NCI-H82 treated with DMSO at 0.1 percent for 48 hours (cell line): Measurements from ENCODE around the gene CAPSL.
"Not testable (repeated sequence)": the region's sequence is repeated elsewhere in the genome, so short reads cannot be mapped to it uniquely, and the experiment has no call there.

Experiments
- DNase-seq: peaks from one replicate; lab custom pipeline; 2025; ENCODE audit not compliant: unreplicated experiment; lab: John Stamatoyannopoulos, UW

CAPSL gene

DNA sequence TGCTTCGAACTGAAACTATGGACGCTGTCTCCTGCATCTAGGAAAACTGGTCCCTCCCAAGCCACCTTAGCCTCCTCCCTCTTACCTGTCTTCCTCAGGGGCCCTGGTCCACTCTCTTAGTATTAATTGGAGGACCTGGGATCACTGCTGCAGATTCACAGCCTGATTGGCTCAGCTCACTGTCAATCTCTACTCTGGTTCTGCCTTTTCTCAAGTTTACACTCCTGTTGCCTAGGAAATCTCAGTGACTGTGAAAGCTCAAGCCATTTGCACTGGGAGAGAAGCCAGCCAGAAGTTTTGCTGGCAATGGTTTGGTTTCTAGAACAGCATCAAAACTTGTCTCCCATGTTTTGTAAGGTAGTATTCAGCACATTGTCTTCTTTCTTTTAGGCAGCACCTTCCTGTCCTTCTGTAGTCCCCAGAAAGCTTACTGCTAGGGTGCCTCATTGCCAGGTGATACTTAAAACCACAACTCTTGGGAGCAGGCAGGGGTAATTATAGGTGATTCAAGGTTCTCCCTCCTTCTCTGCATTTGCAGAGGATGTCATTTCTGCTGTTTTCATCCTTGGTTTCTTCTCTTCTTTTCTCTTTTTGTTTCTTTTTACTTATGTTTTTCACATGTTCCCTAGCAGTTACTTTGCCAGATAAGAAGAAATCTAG, at the start of gene CAPSL:
TSS of gene CAPSL (minus strand) at position 55 of the 660 bp plus-strand sequence. CDS start 17,502 bp downstream, outside the sequence.
- DNase-seq: no peak

DNA sequence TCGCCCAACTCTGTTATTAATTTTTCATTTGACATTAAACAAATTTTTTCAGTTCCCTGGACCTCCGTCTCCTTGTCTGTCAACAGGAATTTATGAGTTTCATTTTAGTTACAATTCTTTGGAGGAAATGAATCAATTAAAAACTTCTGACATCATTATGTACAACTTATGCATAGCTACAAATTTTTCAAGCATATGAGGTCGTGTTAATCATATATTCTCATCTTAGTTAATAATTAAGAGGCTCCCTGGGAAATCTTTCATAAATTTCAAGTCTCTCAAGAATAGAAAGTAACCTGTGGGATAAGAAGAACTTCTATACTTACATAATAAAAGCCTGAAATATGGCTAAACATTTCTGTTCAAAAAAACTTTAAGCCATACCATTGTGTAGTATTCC, 49.4 kb upstream of the CAPSL start:
- no peak for DNase-seq

DNA sequence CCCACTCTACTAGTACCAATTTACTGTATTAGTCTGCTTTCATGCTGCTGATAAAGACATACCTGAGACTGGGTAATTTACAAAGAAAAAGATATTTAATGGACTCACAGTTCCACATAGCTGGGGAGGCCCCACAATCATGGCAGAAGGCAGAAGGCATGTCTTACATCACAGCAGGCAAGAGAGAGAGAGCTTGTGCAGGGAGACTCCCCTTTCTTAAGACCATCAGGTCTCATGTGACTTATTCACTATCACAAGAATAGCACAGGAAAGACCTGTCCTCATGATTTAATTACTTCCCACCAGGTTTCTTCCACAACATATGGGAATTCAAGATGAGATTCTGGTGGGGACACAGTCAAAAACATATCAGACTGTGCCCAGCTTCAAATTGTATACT, 41.3 kb upstream of the CAPSL start:
- no peak for DNase-seq

DNA sequence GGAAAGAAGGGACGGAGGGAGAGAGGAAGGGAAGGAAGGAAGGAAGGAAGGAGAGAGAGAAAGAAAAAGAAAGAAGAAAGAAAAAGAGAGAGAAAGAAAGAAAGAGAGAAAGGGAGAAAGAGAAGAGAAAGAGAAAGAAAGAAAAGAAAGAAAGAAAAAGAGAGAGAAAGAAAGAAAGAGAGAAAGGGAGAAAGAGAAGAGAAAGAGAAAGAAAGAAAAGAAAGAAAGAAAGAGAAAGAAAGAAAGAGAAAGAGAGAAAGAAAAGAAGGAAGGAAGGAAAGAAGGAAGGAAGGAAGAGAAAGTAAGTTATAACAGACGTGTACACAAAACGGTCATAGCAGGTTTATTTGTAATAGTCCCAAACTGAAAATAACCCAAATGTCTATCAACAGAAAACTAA, 38.4 kb upstream of the CAPSL start:
- DNase-seq: not testable (repeated sequence)

DNA sequence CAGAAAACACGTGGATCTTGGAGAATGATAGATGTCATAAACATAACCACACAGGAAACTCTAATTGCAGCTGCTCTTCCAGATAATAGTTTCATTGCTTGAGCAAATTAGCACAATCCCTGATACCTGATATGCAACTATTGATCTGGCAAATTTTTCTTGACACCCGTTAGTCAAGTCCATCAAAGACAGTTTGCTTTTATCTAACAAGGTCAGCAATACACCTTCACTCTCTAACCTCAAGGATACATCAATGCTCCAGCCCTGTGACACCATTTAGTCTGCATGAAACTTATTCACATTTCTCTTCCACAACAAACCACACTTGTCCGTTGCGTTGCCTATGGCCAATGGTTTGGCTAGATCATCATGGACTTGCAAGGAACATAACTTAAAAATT, 36.1 kb upstream of the CAPSL start:
- no peak for DNase-seq

DNA sequence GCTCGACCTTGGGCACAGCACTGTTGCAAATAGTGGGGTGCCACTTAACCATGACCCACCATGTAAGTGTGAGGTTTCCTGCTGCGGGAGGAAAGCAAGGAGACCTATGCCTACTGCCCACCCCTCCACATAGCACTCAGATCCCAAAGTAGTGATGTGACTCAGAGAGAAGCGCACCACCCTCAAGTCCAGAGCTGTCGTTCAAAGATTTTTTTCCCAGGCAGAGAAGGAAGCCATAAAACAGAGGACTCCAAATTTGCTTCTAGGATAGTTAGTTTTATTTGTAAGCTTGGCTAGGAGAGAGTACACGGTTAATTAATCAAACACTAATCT, 33.4 kb upstream of the CAPSL start:
- DNase-seq: no peak

DNA sequence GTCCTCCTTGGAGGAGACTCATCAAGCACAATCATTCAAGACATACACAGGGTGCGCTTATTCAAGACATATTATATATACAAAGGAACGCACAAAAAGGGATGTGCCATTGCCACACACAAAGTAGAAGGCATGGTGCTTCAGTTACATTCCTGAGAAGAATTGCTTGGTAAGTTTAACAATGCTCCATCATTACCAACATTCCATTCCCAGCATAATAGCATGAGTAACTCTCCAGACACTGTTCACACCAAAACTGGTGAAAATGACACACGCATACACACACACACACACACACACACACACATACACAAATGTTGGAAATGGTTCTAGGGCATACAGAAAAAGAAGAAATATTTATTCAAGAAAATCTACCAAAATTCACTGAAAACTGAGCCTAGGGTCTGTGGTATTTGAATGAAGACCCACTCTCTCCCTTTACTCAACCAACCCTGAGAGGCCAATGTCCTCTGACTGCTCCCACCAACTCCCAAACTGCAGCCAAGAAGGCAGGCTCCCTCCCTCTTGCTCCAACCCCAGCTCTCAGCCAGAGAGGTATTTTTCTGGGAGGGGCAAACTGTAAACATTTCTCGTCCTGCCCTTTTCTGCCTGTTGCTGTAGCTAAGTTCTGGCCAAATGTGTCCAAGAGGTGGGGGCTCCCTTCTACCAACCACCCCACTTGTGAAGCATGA, 32.9 kb upstream of the CAPSL start:
- no peak for DNase-seq

DNA sequence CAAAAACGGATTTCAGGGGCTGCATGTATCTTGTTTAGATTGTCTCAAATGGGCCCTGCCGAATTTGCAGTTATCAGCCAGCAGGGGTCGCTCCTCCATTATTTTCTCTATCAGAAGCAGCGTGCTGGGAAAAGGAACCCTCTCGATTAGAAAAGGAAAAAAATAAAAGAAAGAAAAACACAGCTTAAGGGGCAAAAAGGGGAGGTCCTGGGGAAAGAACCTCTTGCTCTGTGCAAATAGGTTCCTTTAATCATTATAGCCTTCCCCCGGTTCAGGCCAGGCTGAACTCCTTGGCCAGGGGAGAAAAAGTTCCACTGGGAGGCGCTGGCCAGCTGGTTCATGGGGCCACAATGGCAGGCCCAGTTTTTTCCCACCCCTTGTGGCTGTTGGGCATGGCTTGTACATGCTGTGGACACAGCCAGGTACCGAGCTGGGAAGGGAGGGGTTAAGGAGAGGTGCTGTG, 25.0 kb upstream of the CAPSL start:
- DNase-seq: peak; percentile 24

DNA sequence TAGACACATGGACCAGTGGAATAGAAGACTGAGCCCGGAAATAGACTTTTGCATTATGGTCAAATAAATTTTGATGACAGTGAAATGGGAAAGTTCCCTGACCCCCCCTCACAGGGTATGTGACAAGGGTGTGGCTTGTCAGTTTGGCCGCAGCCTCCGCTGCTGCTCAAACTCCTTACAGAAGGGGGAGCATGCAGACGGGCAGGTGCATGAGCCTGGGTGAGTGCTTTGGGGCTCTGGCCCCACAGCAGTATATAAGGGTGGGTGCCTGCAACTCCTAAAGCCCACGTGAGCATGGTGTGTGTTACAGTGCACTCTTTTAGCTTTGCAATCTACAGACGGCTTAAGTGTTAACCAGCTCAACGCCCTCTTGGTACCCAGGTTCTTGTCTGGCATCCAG, 21.9 kb upstream of the CAPSL start:
- no peak for DNase-seq

DNA sequence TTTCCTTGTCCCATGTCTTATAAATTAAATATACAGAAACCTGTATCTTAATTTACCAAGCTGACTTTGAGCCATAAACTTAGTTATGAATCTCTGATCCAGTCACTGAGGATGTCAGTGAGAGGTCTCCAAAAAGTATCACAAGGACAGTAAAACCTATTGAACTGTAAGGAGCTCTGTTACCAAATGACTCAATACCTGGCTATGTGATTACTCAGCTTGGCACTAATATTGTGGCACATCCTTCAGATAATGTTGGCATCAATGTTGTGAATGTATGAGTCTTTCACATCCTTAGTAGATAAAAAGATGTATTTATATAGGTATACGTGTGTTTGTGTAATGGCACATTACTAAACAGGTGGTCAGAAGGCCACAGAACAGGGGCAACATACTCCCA, 18.0 kb upstream of the CAPSL start:
- no peak for DNase-seq

DNA sequence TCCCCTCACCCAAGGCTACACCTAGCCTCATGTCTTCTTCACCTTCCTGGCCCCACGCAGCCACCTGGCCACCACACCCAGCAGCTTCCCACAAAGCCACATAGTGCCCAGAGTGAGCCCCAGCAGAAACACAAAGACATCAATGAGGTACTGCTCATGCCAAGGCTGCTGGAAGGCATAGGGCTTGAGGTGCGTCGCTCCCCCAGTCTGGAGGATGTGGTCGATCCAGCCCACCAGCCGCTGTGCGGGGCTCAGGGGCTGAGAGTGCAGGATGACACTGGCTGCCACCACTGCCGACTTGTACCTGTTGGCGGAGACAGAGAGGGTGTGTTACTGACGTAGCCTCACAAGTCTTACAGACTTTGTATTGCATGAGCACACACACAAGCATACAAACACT, 15.8 kb upstream of the CAPSL start:
- DNase-seq: no peak

DNA sequence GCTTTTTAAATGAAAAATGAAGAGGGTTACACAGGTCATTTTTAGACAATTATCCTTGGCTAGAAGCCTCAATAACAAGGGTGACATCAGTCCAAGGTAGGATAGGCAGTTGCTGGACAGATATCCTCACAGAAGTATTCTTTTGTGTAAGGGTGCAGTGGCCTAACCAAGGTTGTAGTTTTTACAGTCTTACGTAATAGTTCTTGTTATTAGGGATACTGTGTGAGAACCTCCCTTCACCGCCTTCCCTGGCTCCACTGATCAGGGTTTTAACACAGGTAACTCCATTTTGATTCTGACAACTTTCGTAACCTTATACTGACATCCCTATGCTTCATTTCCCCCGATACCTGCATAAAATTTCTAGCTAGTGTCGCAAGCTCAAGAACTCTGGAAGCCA, 8.7 kb upstream of the CAPSL start:
- DNase-seq: no peak

DNA sequence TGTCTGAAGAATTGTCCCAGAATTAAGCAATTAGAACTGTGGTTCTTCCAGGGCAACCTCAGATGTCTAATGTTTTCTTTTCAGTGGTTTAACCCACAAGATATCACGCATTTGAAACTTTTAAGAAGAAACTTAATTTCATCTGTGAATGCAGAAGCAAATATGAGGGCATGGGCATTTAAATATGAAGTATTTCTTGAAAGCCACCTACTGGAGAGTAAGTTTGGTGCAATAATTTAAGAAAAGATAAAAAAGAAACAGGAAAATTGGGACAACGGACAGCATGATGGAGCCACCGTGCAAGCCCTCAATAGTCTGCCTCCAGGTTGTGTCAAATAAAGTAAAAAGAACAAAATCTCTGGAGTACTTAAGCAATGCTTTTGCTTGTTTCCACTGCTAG, 1.2 kb upstream of the CAPSL start:
- no peak for DNase-seq

DNA sequence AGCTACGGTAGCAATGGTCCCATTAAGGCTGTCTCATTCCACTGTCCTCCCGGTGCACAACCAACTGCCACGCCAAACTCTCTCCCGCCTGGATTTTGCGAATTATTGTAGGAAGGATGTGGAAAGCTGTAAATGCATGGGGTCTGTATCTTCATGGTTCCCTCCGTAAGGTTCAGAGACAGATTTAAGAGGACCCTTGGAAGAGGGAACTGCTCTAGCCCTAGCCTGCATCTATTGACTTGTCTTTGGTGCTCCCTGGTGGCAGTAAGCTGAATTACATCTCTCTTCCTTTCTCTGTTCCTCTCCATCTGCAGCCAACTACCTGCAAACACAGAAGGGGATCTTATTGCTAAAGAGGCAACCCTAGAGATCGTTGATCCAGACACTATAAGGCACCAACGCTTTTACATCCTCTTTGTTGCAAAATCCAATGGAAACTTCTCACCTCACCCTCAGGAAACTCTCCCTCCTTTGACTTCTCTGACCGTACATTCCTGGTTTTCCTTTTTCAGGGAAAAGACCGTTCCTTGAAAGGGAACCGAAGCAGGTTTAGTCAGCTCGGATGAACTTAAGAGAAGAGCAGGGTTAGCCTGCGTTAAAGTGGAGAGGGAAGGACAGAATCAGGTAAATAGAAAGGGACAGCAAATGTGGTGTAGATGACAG, 11.9 kb downstream of the CAPSL start:
- peak; percentile 23 for DNase-seq

DNA sequence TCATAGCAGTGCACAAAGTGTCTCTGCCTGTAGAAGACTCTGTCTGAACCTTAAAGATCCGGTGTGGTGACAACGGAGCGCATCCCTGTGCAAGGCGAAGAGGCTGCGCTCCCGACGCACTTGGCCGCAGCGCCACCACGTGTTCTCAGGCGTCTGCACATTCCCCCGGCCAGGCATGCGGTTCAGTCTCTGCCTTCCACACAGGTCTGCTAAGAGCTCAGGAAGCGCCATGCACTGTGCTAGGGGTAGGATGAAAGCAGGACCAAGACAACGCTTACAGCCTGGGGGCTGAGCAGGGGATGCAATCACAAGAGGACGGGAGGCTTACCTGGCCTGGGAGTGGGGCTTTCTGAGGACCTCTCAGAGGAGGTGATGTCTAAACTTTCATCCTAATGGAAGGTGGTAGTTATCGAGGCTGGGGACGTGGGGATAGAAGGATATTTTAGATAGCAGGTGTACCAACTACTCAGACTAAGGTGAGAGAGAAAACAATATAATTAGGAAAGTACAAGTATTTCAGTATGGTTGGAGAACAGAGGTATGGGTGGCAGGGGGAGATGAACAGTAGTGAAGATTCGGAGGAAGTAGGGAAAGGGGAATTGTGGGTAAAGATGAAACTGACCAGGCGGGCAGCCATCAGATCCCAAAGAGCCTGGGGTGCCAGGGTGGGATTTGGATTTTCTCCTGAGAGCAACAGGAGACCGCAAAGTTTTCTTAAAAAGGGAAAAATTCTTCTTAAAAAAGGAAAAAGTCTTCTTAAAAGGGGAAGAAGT, 13.3 kb downstream of the CAPSL start:
- DNase-seq: peak; percentile 1

DNA sequence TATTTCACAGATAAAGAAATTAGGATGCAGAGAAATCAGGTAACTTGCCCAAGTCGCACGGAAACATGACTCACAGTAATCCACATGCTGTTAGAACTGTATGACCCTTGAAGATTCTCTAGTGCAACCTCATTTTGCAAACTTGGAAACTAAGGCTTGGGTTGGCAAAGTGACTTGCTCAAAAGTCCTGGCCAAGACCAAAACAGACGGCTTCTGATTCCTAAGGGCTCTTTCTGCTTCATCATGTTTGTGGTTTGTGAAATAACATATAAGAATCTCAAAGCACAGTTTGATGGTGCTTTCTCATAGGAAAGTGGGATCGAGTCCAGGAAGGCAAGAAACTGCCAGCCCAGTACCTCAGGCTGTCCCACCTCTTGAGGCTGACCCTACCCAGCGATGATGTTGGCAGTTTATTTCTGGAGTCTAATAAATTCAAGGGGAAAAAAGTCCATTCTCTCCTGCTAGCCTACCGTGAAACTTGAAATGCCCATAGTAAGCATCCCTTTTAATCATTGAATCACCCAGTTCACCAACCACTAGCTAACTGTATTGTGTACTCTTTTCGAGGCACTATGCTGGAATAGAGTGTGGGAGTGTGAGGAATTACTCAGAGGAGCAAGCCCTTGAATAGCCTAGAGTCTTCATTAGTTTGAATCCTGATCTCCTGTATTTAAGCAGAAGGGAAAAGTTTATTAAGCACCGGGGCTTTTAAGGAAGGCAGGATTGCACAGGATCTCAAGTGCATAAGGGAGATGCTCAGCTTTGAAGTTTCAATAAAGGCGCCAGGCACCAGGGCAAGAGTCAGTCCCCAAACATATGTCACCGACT, 14.1 kb downstream of the CAPSL start:
- DNase-seq: no peak

DNA sequence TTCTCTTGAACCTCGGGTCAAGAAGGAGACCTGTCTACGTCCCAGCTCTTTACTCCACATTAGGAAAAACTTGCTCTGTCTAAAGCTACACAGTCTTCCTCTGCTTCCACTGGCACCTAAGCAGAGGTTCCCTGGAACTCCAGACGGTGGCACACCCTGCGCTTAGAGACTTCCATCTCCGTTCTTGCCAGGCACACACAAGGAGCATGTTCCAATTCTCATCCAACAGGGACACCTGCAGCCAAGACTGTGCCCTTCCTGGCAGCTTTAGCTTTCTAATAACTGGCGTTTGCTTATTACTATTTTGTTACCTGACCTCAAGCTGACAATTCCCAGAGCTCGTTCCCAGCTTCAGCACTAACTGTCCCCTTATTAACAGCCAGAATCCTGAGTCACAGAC, 16.0 kb downstream of the CAPSL start:
- no peak for DNase-seq

DNA sequence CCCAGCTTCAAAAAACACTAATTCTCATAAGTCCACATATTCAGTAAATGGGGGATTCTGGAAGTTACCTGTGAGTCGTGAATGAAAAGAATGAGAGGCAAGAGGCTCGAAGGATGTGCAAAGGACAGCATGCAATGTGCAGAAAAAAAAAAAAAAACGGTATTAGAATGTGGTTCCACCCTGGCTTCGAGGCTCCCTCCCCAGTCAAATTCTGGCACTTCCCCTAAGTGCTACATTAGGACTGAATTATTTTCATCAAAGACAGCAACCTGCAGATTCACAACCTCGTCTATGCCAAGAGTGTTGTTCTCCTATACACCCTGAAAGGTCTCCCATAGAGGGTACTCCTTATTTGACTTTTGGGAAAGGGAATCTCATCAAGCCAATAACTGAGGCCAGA, 16.5 kb downstream of the CAPSL start:
- DNase-seq: no peak

DNA sequence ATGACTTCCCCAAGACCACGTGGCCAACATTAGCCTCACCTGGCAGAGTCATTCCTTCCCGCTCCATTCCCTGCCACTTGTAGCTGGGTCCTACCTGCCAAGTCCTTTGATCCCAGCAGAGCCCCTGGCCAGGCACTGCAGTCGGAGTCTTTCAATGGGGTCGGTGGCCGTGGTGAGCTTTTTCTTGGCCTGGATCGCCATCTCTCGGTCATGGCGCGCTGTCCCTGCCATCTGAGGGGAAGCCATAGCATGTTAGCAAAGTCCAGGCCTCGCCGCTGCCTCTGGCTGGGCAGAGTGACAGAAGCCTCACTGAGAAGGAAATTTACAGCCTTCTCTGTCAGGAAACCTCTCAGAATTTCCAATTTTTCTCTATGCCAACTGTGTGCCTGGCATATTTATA, 17.5 kb downstream of the CAPSL start:
- DNase-seq: no peak

DNA sequence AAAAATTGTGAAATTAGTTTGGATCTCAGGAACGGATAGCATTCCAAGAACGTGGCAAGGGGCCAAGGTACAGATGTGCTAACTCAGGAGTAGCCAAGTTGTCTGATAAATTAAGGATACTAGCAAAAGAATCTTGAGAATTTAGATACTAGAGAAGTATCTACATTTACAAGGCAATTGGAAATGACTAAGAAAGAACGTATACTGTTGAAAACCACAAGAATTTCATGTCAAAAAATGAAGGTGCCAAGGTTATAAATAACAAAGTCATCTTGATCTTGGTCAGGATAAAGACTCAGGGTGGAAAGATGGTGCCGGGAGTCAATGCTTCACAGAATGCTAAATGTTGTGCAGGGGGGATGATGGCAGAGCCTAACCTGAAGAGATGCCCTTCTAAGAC, 19.2 kb downstream of the CAPSL start:
- DNase-seq: no peak

DNA sequence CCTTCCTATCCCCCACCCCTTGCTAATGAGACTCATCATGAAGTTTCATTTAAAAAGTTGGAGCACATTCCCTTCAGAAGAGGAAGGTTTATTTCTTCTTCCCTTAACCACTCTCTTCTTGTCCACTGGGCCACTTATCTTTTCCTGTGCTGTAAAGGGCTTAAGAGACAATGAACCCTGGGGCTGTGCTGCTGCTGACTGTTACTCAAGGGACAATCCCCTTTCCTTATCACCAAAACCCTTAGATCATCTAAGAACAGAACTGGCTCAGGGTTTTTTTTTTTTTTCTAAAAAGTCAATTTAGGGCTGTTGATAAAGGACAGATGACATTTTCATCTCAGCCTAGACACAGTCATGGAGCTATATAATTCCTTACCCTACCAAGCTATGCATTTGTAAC, 29.6 kb downstream of the CAPSL start:
- DNase-seq: no peak
